ENCODE results near the gene FRMPD3.

Gene FRMPD3

GRCh38 chrX:107451731-107452130 is 2.3 kb downstream of the FRMPD3 start:
- Histone ChIP-seq H3K4me3 (ENCODE audit: low read length, poor library complexity, severe bottlenecking) (no peak overlapping the region), H3K9ac (ENCODE audit: low read depth, low read length, poor library complexity, severe bottlenecking) (no peak overlapping the region), H4K20me1 (ENCODE audit: insufficient read depth, low read length, poor library complexity, severe bottlenecking) (no peaks in the 10 kb centered on the region), H3K9me3 (ENCODE audit: insufficient read depth, low read depth, low read length) (no peaks in the 10 kb centered on the region), H3F3A (ENCODE audit: low read depth) (no peaks in the 10 kb centered on the region), H3K27me3 (ENCODE audit: insufficient read depth, low read length, poor library complexity, severe bottlenecking) (no peaks in the 10 kb centered on the region), H2AFZ (ENCODE audit: low read length) (no peak overlapping the region), H3K9me2 (replicated peaks; ENCODE audit: low read depth, low read length) (no peaks in the 10 kb centered on the region), H3K4me2 (ENCODE audit: low read depth, low read length, poor library complexity, severe bottlenecking) (no peak overlapping the region), H3K36me3 (ENCODE audit: insufficient read depth, low read length) (no peaks in the 10 kb centered on the region), H3K4me1 (ENCODE audit: insufficient read depth, low read length, poor library complexity, severe bottlenecking) (no peaks in the 10 kb centered on the region), H3K79me2 (ENCODE audit: insufficient read depth, low read length) (no peaks in the 10 kb centered on the region)
- no peak for TF ChIP-seq CTCF (conservative IDR thresholded peaks at IDR 0.05; ENCODE audit: low read length)
- no peak for TF ChIP-seq EZH2phosphoT487 (IDR thresholded peaks at IDR 0.05; ENCODE audit: borderline replicate concordance)

GRCh38 chrX:107452581-107452980 is 3.1 kb downstream of the FRMPD3 start:
- TF ChIP-seq EZH2phosphoT487 (IDR thresholded peaks at IDR 0.05; ENCODE audit: borderline replicate concordance) (no peak), CTCF (conservative IDR thresholded peaks at IDR 0.05; ENCODE audit: low read length) (no peak)
- H3K27me3 ChIP-seq (ENCODE audit: insufficient read depth, low read length, poor library complexity, severe bottlenecking), result no peaks in the 10 kb centered on the region
- H3K9me2 ChIP-seq (replicated peaks; ENCODE audit: low read depth, low read length), result no peaks in the 10 kb centered on the region
- no peaks in the 10 kb centered on the region for H3F3A ChIP-seq (ENCODE audit: low read depth)
- no peaks in the 10 kb centered on the region for H3K36me3 ChIP-seq (ENCODE audit: insufficient read depth, low read length)
- no peaks in the 10 kb centered on the region for H3K9me3 ChIP-seq (ENCODE audit: insufficient read depth, low read depth, low read length)
- no peak overlapping the region for H3K4me2 ChIP-seq (ENCODE audit: low read depth, low read length, poor library complexity, severe bottlenecking)
- no peak overlapping the region for H3K4me3 ChIP-seq (ENCODE audit: low read length, poor library complexity, severe bottlenecking)
- no peak overlapping the region for H3K9ac ChIP-seq (ENCODE audit: low read depth, low read length, poor library complexity, severe bottlenecking)
- H4K20me1 ChIP-seq (ENCODE audit: insufficient read depth, low read length, poor library complexity, severe bottlenecking), result no peaks in the 10 kb centered on the region
- no peak overlapping the region for H2AFZ ChIP-seq (ENCODE audit: low read length)
- no peaks in the 10 kb centered on the region for H3K79me2 ChIP-seq (ENCODE audit: insufficient read depth, low read length)
- no peaks in the 10 kb centered on the region for H3K4me1 ChIP-seq (ENCODE audit: insufficient read depth, low read length, poor library complexity, severe bottlenecking)

GRCh38 chrX:107454302-107454701 is 4.8 kb downstream of the FRMPD3 start:
- no peak overlapping the region for H3K9ac ChIP-seq (ENCODE audit: low read depth, low read length, poor library complexity, severe bottlenecking)
- H3K79me2 ChIP-seq (ENCODE audit: insufficient read depth, low read length), result no peaks in the 10 kb centered on the region

More at GRCh38 chrX:107454302-107454701, 4.8 kb downstream of the FRMPD3 start:
- Histone ChIP-seq H2AFZ (ENCODE audit: low read length) (no peak overlapping the region), H3F3A (ENCODE audit: low read depth) (no peaks in the 10 kb centered on the region), H3K9me3 (ENCODE audit: insufficient read depth, low read depth, low read length) (no peaks in the 10 kb centered on the region), H3K9me2 (replicated peaks; ENCODE audit: low read depth, low read length) (no peaks in the 10 kb centered on the region), H3K4me1 (ENCODE audit: insufficient read depth, low read length, poor library complexity, severe bottlenecking) (no peaks in the 10 kb centered on the region), H3K36me3 (ENCODE audit: insufficient read depth, low read length) (no peaks in the 10 kb centered on the region), H3K4me2 (ENCODE audit: low read depth, low read length, poor library complexity, severe bottlenecking) (no peak overlapping the region), H3K27me3 (ENCODE audit: insufficient read depth, low read length, poor library complexity, severe bottlenecking) (no peaks in the 10 kb centered on the region), H3K4me3 (ENCODE audit: low read length, poor library complexity, severe bottlenecking) (no peak overlapping the region), H4K20me1 (ENCODE audit: insufficient read depth, low read length, poor library complexity, severe bottlenecking) (no peaks in the 10 kb centered on the region)
- TF ChIP-seq CTCF (conservative IDR thresholded peaks at IDR 0.05; ENCODE audit: low read length), result no peak
- no peak for TF ChIP-seq EZH2phosphoT487 (IDR thresholded peaks at IDR 0.05; ENCODE audit: borderline replicate concordance)

All from Loucy (cell line).